HG02973 (cell line): ENCODE data around the gene AGBL4.

Experiments used
- ATAC-seq: cut with Tn5 transposase; IDR thresholded peaks from one replicate; pipeline ENCODE4 v1.9.1; 2021; ENCODE audit warnings: moderate library complexity; ENCODE audit not compliant: unreplicated experiment

The AGBL4 gene

GRCh38 chr1:48784301-48784700 is 1239.5 kb downstream of the AGBL4 start:
- ATAC-seq = no peak

DNA sequence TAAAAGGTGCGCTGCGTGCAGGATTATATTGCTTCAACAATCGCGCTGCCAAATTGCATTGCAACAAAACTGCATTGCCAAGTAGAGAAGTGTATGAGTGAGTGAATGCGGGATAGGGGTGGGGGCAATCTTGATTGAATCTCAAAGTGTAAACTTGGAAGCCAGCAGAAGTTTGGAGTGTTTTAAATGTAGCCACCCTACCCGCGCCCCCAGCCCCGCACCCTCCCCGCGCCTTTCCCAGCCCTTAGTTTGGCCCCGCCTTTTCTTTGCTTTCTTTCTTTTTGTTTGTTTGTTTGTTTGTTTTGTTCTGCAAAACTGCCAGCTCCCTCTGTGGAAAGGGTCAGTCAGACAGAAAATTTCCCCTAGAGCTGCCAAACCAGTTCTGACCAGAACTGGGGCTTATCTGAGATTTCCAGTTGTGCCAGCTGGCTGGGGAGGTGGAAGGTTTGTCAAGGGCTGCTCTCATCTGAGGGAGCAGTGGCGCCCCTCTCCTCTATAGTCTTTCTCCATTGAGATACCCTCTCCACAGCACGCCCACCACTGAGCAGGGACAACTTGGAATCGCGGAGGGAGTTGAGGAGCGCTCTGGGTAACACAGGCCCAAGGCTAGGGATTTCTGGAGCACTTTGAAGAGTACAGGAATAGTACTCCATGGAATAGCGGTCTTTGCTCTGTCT is 1246.4 kb downstream of the AGBL4 start:
- no peak for ATAC-seq

GRCh38 chr1:48776393-48777218 is 1247.1 kb downstream of the AGBL4 start, which contains the start of gene BEND5:
Gene BEND5 (minus strand): TSS chr1:48776891. CDS start chr1:48776831, 60 bp downstream.
- ATAC-seq = no peak

DNA sequence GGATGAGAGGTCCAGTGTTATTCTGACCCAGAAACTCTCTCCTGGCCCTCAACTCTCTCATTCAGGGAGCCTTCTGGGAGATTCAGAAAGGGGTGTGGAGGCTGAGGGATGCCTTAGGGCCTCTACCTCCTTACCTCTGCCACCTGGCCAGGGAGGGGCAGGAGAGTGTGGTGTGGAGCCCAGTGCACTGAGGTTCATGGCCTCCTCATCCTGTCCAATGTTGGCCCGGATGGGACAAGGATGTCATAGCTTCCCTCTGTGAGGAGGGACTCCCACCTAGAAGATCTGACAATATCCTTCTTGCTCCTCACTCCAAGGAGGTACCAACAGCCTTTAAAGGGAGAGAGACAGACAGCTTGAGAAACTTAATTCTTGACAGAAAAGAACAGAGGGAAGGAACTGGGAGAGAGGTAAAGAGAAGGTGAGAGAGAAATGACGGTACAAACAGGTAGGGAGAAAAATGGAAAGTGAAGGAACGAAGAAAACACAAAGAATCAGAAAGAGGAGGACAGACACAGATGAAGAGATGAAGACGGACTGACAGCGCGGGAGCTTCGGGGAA is 1247.8 kb downstream of the AGBL4 start:
- ATAC-seq = no peak

GRCh38 chr1:48773133-48773532 is 1250.6 kb downstream of the AGBL4 start:
- ATAC-seq = peak; percentile 73

DNA sequence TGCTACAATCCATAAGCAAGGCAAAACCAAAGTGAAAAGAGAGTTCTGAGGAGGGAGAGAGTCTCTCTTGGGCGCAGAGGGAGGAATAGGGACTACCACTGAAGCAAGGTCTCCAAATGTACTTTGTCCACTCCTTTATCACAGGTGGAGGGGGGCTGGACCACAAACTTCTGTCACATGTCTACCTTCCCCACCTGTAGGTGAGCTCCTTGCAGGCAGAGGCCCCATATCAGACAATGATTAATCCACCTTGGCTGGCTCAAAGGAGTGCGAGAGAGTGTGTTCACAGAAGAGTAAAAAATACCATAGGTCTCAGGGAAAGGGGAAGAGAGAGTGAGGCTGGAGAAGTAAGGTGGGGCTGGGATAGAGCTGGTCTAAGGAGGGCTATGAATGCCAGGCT is 1251.5 kb downstream of the AGBL4 start:
- no peak for ATAC-seq

- ATAC-seq = no peak
These were observed 1252.2 kb downstream of the AGBL4 start for GRCh38 chr1:48771561-48771960.

DNA sequence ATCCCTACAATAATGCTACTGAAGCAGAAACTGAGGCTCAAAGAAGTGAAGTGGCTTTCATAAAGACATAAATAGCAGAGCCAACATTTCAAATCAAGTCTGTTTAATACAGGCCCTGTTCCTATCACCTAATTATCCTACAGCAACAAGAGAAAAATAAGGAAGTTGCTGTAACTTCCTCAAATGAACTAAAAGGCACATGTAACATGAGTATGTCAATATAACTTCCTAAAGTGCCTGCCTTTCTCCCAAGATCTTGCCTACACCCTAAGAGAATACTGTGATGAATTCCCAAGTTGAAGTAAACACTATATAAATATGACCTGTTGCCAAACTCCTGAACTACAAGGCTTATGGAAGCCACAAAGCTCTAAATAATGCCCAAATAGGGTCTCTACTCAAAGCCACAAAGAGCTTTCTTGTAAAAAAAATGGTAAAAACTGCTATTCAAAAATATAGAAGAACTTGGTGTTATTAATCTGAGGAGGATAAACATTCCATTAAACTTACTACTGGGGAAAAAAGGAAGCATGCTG is 1255.7 kb downstream of the AGBL4 start:
- ATAC-seq = no peak

DNA sequence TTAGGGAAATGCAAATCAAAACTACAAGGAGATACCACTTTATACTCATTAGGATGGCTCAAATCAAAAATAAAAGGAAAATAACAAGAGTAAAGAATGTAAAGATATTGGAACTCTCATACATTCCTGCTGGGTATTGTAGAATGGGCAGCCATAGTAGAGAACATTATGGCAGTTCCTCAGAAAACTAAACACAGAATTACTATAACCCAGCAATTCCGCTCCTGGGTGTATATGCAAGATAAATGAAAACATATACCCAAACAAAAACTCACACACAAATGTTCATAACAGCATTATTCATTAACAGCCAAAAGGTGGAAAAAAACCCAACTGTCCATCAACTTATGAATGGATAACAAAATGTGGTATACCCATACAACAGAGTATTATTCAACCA is 1258.4 kb downstream of the AGBL4 start:
- ATAC-seq = no peak

- no peak for ATAC-seq
These were observed 1261.8 kb downstream of the AGBL4 start for GRCh38 chr1:48761986-48762385.

- no peak for ATAC-seq
These were observed 1262.3 kb downstream of the AGBL4 start for GRCh38 chr1:48761411-48761810.

GRCh38 chr1:48760857-48761256 is 1262.9 kb downstream of the AGBL4 start:
- no peak for ATAC-seq

DNA sequence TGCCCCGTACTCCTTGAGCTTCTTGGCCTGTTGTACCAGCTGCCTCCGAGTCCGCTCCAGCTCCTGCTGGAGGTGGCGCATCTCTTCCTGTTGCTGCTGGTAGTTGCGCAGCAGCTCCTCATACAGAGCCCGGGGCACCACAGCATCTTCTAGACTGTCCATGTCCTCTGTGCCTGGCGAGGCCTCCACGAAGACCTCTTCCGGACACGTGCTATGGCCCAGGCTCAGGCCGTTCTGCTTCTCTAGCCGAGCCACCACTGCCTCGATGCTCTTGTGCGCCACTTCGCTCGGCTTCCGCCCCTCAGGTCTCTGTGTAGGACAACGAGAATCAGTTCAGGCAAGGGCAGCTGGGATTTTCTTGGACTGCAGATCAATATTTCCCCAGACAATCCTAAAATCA is 1264.8 kb downstream of the AGBL4 start:
- no peak for ATAC-seq

GRCh38 chr1:48757363-48757762 is 1266.4 kb downstream of the AGBL4 start:
- ATAC-seq = no peak

DNA sequence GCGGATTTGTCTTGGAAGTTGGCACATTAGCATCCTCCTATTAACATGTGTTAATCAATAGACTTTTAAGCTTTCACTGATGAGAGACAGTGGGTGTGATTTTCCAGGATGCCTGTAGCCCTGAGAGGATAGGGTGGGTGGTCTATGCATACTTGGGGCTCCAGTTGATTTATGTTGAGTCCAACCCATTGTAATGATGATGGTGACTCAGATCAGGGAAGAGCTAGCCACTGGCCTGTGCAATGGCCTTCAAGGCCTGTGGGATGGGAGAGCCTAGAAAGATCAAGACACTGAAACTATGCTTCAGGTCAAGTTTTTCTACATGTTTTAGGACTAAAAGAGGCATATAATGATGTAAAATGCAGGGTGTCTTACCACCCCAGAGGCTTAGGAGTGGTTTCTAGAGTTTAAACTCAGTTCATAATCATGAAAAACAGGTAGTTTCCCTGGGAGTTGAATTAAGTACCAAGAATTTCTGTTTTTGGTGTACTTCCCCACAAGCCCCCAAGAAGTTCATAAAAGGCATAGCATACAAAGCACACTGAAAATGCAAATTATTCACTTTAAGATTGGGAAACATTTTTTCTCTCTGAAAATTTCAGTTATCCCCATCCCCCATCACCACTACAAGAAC is 1267.0 kb downstream of the AGBL4 start:
- ATAC-seq = no peak

DNA sequence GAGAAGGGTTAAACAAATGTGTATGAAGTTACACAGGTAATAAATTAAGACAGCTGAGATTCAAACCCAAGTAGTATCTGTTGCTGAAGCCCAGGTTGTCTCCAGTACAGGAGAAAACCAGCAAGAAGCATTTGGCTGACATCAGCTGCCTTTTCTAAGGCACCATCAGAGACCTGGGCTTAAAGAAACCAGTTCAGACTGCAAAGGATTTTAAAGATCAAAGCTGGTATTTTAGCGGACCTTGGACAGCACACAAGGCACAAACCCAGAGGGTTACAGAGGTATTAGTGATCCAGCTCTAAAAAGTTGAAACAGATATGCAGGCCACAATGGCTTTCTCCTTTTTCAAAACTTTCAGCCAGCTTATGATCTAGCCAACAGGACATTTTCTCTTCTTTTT is 1270.5 kb downstream of the AGBL4 start:
- ATAC-seq = no peak

DNA sequence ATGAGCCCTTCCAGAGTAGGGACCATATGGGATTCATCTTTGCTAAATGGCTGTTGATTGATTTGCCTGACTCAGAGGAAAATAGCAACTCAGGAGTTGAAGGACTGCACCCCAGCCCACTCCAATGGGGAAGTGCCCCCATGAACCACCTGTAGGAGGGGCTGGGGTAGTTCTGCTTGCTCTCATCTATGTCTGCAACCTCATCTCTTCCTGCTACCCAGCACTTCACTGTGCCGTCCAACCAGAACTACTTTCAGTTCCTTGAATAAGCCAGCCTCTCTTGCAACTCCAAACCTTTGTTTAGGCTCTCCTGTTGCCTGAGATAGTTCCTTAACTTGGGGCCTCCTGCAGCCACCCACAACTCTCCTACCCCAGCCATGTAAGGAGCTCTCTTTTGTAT is 1273.6 kb downstream of the AGBL4 start:
- ATAC-seq = peak; percentile 85

GRCh38 chr1:48749068-48749467 is 1274.7 kb downstream of the AGBL4 start:
- ATAC-seq = no peak

- ATAC-seq = no peak
These were observed 1276.8 kb downstream of the AGBL4 start for GRCh38 chr1:48746906-48747305.

GRCh38 chr1:48744032-48744431 is 1279.7 kb downstream of the AGBL4 start:
- no peak for ATAC-seq

GRCh38 chr1:48743480-48743879 is 1280.3 kb downstream of the AGBL4 start:
- ATAC-seq = no peak
